Mammary epithelial cell (primary cell): Measurements from ENCODE around the gene SPON1.

Experiments
- EZH2 ChIP-seq: IDR thresholded peaks from 2 replicates; pipeline ENCODE4 v1.6.1; 2012; ENCODE audit warnings: low read length, inconsistent platforms, borderline replicate concordance
- TF ChIP-seq, protein P1 (sequence below), 2 donors: IDR thresholded peaks in 1 of 2; conservative IDR thresholded peaks in 1 of 2; 2 replicates each; pipeline ENCODE4 v1.5.1; 2011 to 2012; ENCODE audit warnings: inconsistent platforms in 2 of 2, low read length in 2 of 2, mild to moderate bottlenecking in 2 of 2, control low read depth in 1 of 2, low read depth in 1 of 2; ENCODE audit not compliant: insufficient read depth in 1 of 2; ENCODE audit errors: extremely low read depth in 1 of 2

GRCh38 chr11:14182833-14183364 lies 220.4 kb downstream of the SPON1 start:
- TF ChIP-seq, protein P1, sequence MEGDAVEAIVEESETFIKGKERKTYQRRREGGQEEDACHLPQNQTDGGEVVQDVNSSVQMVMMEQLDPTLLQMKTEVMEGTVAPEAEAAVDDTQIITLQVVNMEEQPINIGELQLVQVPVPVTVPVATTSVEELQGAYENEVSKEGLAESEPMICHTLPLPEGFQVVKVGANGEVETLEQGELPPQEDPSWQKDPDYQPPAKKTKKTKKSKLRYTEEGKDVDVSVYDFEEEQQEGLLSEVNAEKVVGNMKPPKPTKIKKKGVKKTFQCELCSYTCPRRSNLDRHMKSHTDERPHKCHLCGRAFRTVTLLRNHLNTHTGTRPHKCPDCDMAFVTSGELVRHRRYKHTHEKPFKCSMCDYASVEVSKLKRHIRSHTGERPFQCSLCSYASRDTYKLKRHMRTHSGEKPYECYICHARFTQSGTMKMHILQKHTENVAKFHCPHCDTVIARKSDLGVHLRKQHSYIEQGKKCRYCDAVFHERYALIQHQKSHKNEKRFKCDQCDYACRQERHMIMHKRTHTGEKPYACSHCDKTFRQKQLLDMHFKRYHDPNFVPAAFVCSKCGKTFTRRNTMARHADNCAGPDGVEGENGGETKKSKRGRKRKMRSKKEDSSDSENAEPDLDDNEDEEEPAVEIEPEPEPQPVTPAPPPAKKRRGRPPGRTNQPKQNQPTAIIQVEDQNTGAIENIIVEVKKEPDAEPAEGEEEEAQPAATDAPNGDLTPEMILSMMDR (conservative IDR thresholded peaks at IDR 0.05 in 1 of 2, IDR thresholded peaks at IDR 0.05 in 1 of 2; ENCODE audit: extremely low read depth in 1 of 2, insufficient read depth in 1 of 2, low read depth in 1 of 2, low read length in 2 of 2), result no peak
- TF ChIP-seq EZH2, result no peak
